ENCODE results near the gene C8A. TPM values are rescaled to one million over a fixed set of nuclear protein-coding genes. Genes with fewer than 3 reads are reported as not detected.

The C8A gene
- total RNA-seq, 1 experiment from 2014 or later = not detected

- H3K4me2 ChIP-seq = no peak overlapping the region
- intact Hi-C loops (cut with micrococcal nuclease; ENCODE audit: unreplicated experiment) = no loop called here
- peaks cover 52% of the 10 kb centered on the region for H3K27me3 ChIP-seq (ENCODE audit: insufficient read depth, low read depth)
- no peaks in the 10 kb centered on the region for H4K20me1 ChIP-seq (ENCODE audit: insufficient read depth)
- no peaks in the 10 kb centered on the region for H3K79me2 ChIP-seq (ENCODE audit: low read depth)
- H3K36me3 ChIP-seq (ENCODE audit: low read depth) = no peaks in the 10 kb centered on the region
- H2AFZ ChIP-seq = no peak overlapping the region
- H3K4me3 ChIP-seq = no peak overlapping the region
- DNase-seq = no peak
- POLR2A ChIA-PET (ENCODE audit: unreplicated experiment) = no interaction called here
- no TSS peak for BruUV-seq (replicated peaks)
- no peaks in the 10 kb centered on the region for H3F3A ChIP-seq (ENCODE audit: insufficient read depth, low read depth)
- H3K9me2 ChIP-seq (ENCODE audit: insufficient read depth) = no peaks in the 10 kb centered on the region
- no peak overlapping the region for H3K27ac ChIP-seq
- H3K9me3 ChIP-seq (ENCODE audit: insufficient read depth, low read depth) = no peaks in the 10 kb centered on the region
- no peak for TF ChIP-seq CTCF (conservative IDR thresholded peaks at IDR 0.05)
- TF ChIP-seq EZH2 (IDR thresholded peaks at IDR 0.05; ENCODE audit: low read depth) = no peak
- CTCF ChIA-PET = no interaction called here
- H3K4me1 ChIP-seq (replicated peaks; ENCODE audit: insufficient read depth) = no peaks in the 10 kb centered on the region
These were observed 100.1 kb downstream of the C8A start for GRCh38 chr1:56954664-56955063.

- BruUV-seq (replicated peaks) = no TSS peak
- intact Hi-C loops (cut with micrococcal nuclease; ENCODE audit: unreplicated experiment) = no loop called here
- Histone ChIP-seq H4K20me1 (ENCODE audit: insufficient read depth) (no peaks in the 10 kb centered on the region), H3K79me2 (ENCODE audit: low read depth) (no peaks in the 10 kb centered on the region), H3F3A (ENCODE audit: insufficient read depth, low read depth) (no peaks in the 10 kb centered on the region), H3K27me3 (ENCODE audit: insufficient read depth, low read depth) (peaks cover 45% of the 10 kb centered on the region), H3K4me3 (no peak overlapping the region), H3K36me3 (ENCODE audit: low read depth) (no peaks in the 10 kb centered on the region), H3K27ac (no peak overlapping the region), H2AFZ (no peak overlapping the region), H3K9me3 (ENCODE audit: insufficient read depth, low read depth) (no peaks in the 10 kb centered on the region), H3K4me1 (replicated peaks; ENCODE audit: insufficient read depth) (no peaks in the 10 kb centered on the region), H3K4me2 (no peak overlapping the region), H3K9me2 (ENCODE audit: insufficient read depth) (no peaks in the 10 kb centered on the region)
- DNase-seq = no peak
- TF ChIP-seq EZH2 (IDR thresholded peaks at IDR 0.05; ENCODE audit: low read depth) (no peak), CTCF (conservative IDR thresholded peaks at IDR 0.05) (no peak)
- CTCF ChIA-PET = no interaction called here
- POLR2A ChIA-PET (ENCODE audit: unreplicated experiment) = no interaction called here
These were observed 103.3 kb downstream of the C8A start for GRCh38 chr1:56957931-56958330.

- H3K27ac ChIP-seq = no peak overlapping the region
- intact Hi-C loops (cut with micrococcal nuclease; ENCODE audit: unreplicated experiment) = no loop called here
- H3K36me3 ChIP-seq (ENCODE audit: low read depth) = no peaks in the 10 kb centered on the region
- no peak overlapping the region for H3K4me2 ChIP-seq
- H3K9me2 ChIP-seq (ENCODE audit: insufficient read depth) = no peaks in the 10 kb centered on the region
- H3K9me3 ChIP-seq (ENCODE audit: insufficient read depth, low read depth) = no peaks in the 10 kb centered on the region
- H3K27me3 ChIP-seq (ENCODE audit: insufficient read depth, low read depth) = peaks cover 41% of the 10 kb centered on the region
- no peaks in the 10 kb centered on the region for H3K4me1 ChIP-seq (replicated peaks; ENCODE audit: insufficient read depth)
- H3K4me3 ChIP-seq = no peak overlapping the region
- no peak overlapping the region for H2AFZ ChIP-seq
- no peak for TF ChIP-seq CTCF (conservative IDR thresholded peaks at IDR 0.05)
- no peak for TF ChIP-seq EZH2 (IDR thresholded peaks at IDR 0.05; ENCODE audit: low read depth)
- ChIA-PET POLR2A (ENCODE audit: unreplicated experiment) (no interaction called here), CTCF (no interaction called here)
- H4K20me1 ChIP-seq (ENCODE audit: insufficient read depth) = no peaks in the 10 kb centered on the region
- no peaks in the 10 kb centered on the region for H3F3A ChIP-seq (ENCODE audit: insufficient read depth, low read depth)
- BruUV-seq (replicated peaks) = no TSS peak
- DNase-seq = no peak
- H3K79me2 ChIP-seq (ENCODE audit: low read depth) = no peaks in the 10 kb centered on the region
These were observed 103.9 kb downstream of the C8A start for GRCh38 chr1:56958526-56958925.
